Measurements from ENCODE around the gene HOGA1. TPM values are rescaled to one million over a fixed set of nuclear protein-coding genes. Genes with fewer than 3 reads are reported as not detected.
A peak's percentile ranks its signal among the peaks of the same experiment; 100 is the strongest.
"Not testable (repeated sequence)": the region's sequence is repeated elsewhere in the genome, so short reads cannot be mapped to it uniquely, and the experiment has no call there.

HOGA1 gene
- total RNA-seq, 4 donors from 2014 or later = 0.27 to 11.2 (median 4.1) TPM

GRCh38 chr10:97643441-97643985, 59.3 kb downstream of the HOGA1 start:
- in situ Hi-C loops (cut with MboI; ENCODE audit: low sequenced_read_pairs in 4 of 4) (no loop called here), intact Hi-C loops (cut with DNase I; ENCODE audit: low total_unique reads) (loop anchor here (5.0 kb wide), 1 partner anchor 146 kb away; the partner anchor contains the start of genes MMS19 and UBTD1)
- H3K27me3 ChIP-seq = no peaks in the 10 kb centered on the region
- H3K27ac ChIP-seq = no peak overlapping the region
- H3K4me3 ChIP-seq = no peak overlapping the region
- peaks cover 0 to 11% of the 10 kb centered on the region in 2 donors for H3K36me3 ChIP-seq
- TF ChIP-seq POLR2A (IDR thresholded peaks at IDR 0.05) = no peak
- TF ChIP-seq, protein P1, sequence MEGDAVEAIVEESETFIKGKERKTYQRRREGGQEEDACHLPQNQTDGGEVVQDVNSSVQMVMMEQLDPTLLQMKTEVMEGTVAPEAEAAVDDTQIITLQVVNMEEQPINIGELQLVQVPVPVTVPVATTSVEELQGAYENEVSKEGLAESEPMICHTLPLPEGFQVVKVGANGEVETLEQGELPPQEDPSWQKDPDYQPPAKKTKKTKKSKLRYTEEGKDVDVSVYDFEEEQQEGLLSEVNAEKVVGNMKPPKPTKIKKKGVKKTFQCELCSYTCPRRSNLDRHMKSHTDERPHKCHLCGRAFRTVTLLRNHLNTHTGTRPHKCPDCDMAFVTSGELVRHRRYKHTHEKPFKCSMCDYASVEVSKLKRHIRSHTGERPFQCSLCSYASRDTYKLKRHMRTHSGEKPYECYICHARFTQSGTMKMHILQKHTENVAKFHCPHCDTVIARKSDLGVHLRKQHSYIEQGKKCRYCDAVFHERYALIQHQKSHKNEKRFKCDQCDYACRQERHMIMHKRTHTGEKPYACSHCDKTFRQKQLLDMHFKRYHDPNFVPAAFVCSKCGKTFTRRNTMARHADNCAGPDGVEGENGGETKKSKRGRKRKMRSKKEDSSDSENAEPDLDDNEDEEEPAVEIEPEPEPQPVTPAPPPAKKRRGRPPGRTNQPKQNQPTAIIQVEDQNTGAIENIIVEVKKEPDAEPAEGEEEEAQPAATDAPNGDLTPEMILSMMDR (IDR thresholded peaks at IDR 0.05 in 4 of 5, conservative IDR thresholded peaks at IDR 0.05 in 1 of 5) = no peak
- ATAC-seq (no peak), DNase-seq (no peak)
- no peaks in the 10 kb centered on the region for H3K9me3 ChIP-seq
- peaks cover 16 to 22% of the 10 kb centered on the region in 2 donors for H3K4me1 ChIP-seq

- ATAC-seq = no peak
- peaks cover 16 to 34% of the 10 kb centered on the region in 2 donors for H3K4me1 ChIP-seq
- no peak overlapping the region for H3K27ac ChIP-seq
- DNase-seq = no peak
- in situ Hi-C loops (cut with MboI; ENCODE audit: low sequenced_read_pairs in 4 of 4) (no loop called here), intact Hi-C loops (cut with DNase I; ENCODE audit: low total_unique reads) (loop anchor here (5.0 kb wide), 1 partner anchor 148 kb away; the partner anchor contains the start of genes MMS19 and UBTD1)
- peaks cover 0 to 11% of the 10 kb centered on the region in 2 donors for H3K36me3 ChIP-seq
- no peaks in the 10 kb centered on the region for H3K9me3 ChIP-seq
- H3K4me3 ChIP-seq = no peak overlapping the region
- no peaks in the 10 kb centered on the region for H3K27me3 ChIP-seq
- TF ChIP-seq, protein P1 (IDR thresholded peaks at IDR 0.05 in 4 of 5, conservative IDR thresholded peaks at IDR 0.05 in 1 of 5) = no peak
- TF ChIP-seq POLR2A (IDR thresholded peaks at IDR 0.05) = no peak
Measured at GRCh38 chr10:97644936-97645335, 60.7 kb downstream of the HOGA1 start.

GRCh38 chr10:97647556-97647955, 63.4 kb downstream of the HOGA1 start:
- DNase-seq = no peak
- no peak overlapping the region for H3K27ac ChIP-seq
- peaks cover 0 to 31% of the 10 kb centered on the region in 2 donors for H3K36me3 ChIP-seq
- intact Hi-C loops (cut with DNase I; ENCODE audit: low total_unique reads) (no loop called here), in situ Hi-C loops (cut with MboI; ENCODE audit: low sequenced_read_pairs in 4 of 4) (no loop called here)
- no peaks in the 10 kb centered on the region for H3K27me3 ChIP-seq
- no peaks in the 10 kb centered on the region for H3K9me3 ChIP-seq
- no peak for ATAC-seq
- H3K4me1 ChIP-seq = peaks cover under 1 to 22% of the 10 kb centered on the region in 2 donors
- no peak overlapping the region for H3K4me3 ChIP-seq
- TF ChIP-seq POLR2A (IDR thresholded peaks at IDR 0.05) = no peak
- TF ChIP-seq, protein P1 (IDR thresholded peaks at IDR 0.05 in 4 of 5, conservative IDR thresholded peaks at IDR 0.05 in 1 of 5) = no peak

DNA sequence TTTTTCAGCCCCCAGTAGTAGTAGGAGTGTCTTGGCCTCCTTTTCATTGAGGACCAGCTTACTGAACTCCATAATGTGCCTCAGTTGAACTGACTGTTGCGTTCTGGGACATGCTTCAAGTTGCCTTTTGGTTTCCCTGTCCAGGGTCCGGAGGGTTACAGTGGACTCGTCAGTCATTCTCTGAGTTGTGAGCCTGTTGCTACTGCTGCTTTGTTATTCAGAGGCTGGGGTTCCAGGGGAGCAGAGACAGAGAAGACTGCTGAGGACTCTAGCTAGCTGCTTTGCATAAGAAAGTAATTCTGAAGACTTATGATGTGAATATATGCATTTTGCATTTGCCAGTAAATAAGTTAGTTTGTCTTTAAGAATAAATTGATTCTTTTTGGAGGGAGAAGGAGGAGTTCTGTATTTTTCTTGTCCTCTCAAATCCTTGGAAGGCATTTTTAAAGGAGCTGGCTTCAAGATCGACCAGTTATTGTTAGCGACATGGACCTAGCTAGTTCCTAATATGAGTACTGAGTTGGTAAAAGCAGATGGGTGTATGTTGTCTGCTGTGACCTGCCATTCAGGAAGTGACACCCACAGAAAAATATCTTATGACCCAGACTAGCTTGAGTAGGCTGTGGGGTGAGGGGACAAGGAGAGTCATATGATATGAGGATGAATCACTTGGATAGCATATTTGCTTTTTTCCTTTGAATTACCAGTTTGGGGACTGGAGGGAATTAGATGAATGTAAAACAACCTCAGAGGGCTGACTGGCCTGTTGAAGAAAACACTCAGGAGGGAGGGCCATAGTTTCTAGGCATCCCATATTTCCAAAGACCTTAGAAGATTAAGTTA, 64.6 kb downstream of the HOGA1 start:
- Histone ChIP-seq H3K4me3 (no peak overlapping the region), H3K4me1 (peaks cover 0 to 15% of the 10 kb centered on the region in 2 donors), H3K27me3 (no peaks in the 10 kb centered on the region), H3K9me3 (no peaks in the 10 kb centered on the region), H3K36me3 (peaks cover 0 to 43% of the 10 kb centered on the region in 2 donors), H3K27ac (peak overlapping the region in 3 of 4 donors; percentile 23 to 49 (median 32))
- ATAC-seq (peak; percentile 72 to 75), DNase-seq (peak; percentile 6 to 22)
- TF ChIP-seq, protein P1 (IDR thresholded peaks at IDR 0.05 in 4 of 5, conservative IDR thresholded peaks at IDR 0.05 in 1 of 5) = no peak
- peak in 1 of 2 donors; percentile 16 for TF ChIP-seq POLR2A (IDR thresholded peaks at IDR 0.05)
- intact Hi-C loops (cut with DNase I; ENCODE audit: low total_unique reads) = no loop called here
- in situ Hi-C loops (cut with MboI; ENCODE audit: low sequenced_read_pairs in 4 of 4) = no loop called here

GRCh38 chr10:97649405-97649750, 65.2 kb downstream of the HOGA1 start:
- H3K4me3 ChIP-seq; in situ Hi-C loops (cut with MboI; ENCODE audit: low sequenced_read_pairs in 4 of 4); ATAC-seq; intact Hi-C loops (cut with DNase I; ENCODE audit: low total_unique reads); DNase-seq; H3K9me3 ChIP-seq; H3K27me3 ChIP-seq: not testable (repeated sequence)
- Histone ChIP-seq H3K36me3 (peaks cover 0 to 44% of the 10 kb centered on the region in 2 donors), H3K4me1 (peaks cover 0 to 15% of the 10 kb centered on the region in 2 donors), H3K27ac (peak overlapping the region in 3 of 4 donors; percentile 23 to 49 (median 32))
